Measurements from ENCODE around the gene AGTRAP. TPM values are rescaled to one million over a fixed set of nuclear protein-coding genes. Genes with fewer than 3 reads are reported as not detected.

Gene AGTRAP
- total RNA-seq, 1 donor from 2014 or later = 25.1 TPM

- DNase-seq (ENCODE audit: low spot score) = no peak
- Mint-ChIP-seq H3K36me3 (ENCODE audit: low read depth, unreplicated experiment) (no peaks in the 10 kb centered on the region), H3K27me3 (ENCODE audit: unreplicated experiment) (peaks cover 4% of the 10 kb centered on the region), H3K9me3 (ENCODE audit: unreplicated experiment) (no peaks in the 10 kb centered on the region), H3K4me3 (ENCODE audit: unreplicated experiment) (no peak overlapping the region), H3K27ac (ENCODE audit: unreplicated experiment) (no peak overlapping the region), H3K4me1 (ENCODE audit: unreplicated experiment) (no peaks in the 10 kb centered on the region)
- TF ChIP-seq CTCF (IDR thresholded peaks at IDR 0.05; ENCODE audit: unreplicated experiment) = no peak
Measured at GRCh38 chr1:11784256-11784992, 48.5 kb downstream of the AGTRAP start.

GRCh38 chr1:11784993-11785769, 49.2 kb downstream of the AGTRAP start:
- TF ChIP-seq CTCF (IDR thresholded peaks at IDR 0.05; ENCODE audit: unreplicated experiment) = peak; percentile 85
- Mint-ChIP-seq H3K4me3 (ENCODE audit: unreplicated experiment) (no peak overlapping the region), H3K9me3 (ENCODE audit: unreplicated experiment) (no peaks in the 10 kb centered on the region), H3K27ac (ENCODE audit: unreplicated experiment) (no peak overlapping the region), H3K36me3 (ENCODE audit: low read depth, unreplicated experiment) (no peaks in the 10 kb centered on the region), H3K27me3 (ENCODE audit: unreplicated experiment) (peaks cover 3% of the 10 kb centered on the region), H3K4me1 (ENCODE audit: unreplicated experiment) (no peaks in the 10 kb centered on the region)
- peak; percentile 72 for DNase-seq (ENCODE audit: low spot score)

- Mint-ChIP-seq H3K9me3 (ENCODE audit: unreplicated experiment) (no peaks in the 10 kb centered on the region), H3K4me1 (ENCODE audit: unreplicated experiment) (peaks cover 2% of the 10 kb centered on the region), H3K36me3 (ENCODE audit: low read depth, unreplicated experiment) (peaks cover 7% of the 10 kb centered on the region), H3K27me3 (ENCODE audit: unreplicated experiment) (peaks cover 3% of the 10 kb centered on the region), H3K4me3 (ENCODE audit: unreplicated experiment) (no peak overlapping the region), H3K27ac (ENCODE audit: unreplicated experiment) (no peak overlapping the region)
- no peak for DNase-seq (ENCODE audit: low spot score)
- TF ChIP-seq CTCF (IDR thresholded peaks at IDR 0.05; ENCODE audit: unreplicated experiment) = no peak
Measured at GRCh38 chr1:11786168-11786567, 50.2 kb downstream of the AGTRAP start.

- H3K9me3 Mint-ChIP-seq (ENCODE audit: unreplicated experiment) = no peaks in the 10 kb centered on the region
- H3K4me1 Mint-ChIP-seq (ENCODE audit: unreplicated experiment) = peaks cover 2% of the 10 kb centered on the region
- H3K36me3 Mint-ChIP-seq (ENCODE audit: low read depth, unreplicated experiment) = peaks cover 17% of the 10 kb centered on the region
- no peak overlapping the region for H3K4me3 Mint-ChIP-seq (ENCODE audit: unreplicated experiment)
- H3K27me3 Mint-ChIP-seq (ENCODE audit: unreplicated experiment) = peaks cover 10% of the 10 kb centered on the region
- no peak for TF ChIP-seq CTCF (IDR thresholded peaks at IDR 0.05; ENCODE audit: unreplicated experiment)
- H3K27ac Mint-ChIP-seq (ENCODE audit: unreplicated experiment) = no peak overlapping the region
- no peak for DNase-seq (ENCODE audit: low spot score)
Measured at GRCh38 chr1:11787251-11787803, 51.4 kb downstream of the AGTRAP start.

All from endothelial cell (in vitro differentiated cells).